HG02884 (cell line): ENCODE data around the gene WSCD2.

Source experiments
- ATAC-seq: cut with Tn5 transposase; IDR thresholded peaks from one replicate; pipeline ENCODE4 v1.9.1; 2021; ENCODE audit warnings: mild to moderate bottlenecking, moderate library complexity; ENCODE audit not compliant: unreplicated experiment

The WSCD2 gene

DNA sequence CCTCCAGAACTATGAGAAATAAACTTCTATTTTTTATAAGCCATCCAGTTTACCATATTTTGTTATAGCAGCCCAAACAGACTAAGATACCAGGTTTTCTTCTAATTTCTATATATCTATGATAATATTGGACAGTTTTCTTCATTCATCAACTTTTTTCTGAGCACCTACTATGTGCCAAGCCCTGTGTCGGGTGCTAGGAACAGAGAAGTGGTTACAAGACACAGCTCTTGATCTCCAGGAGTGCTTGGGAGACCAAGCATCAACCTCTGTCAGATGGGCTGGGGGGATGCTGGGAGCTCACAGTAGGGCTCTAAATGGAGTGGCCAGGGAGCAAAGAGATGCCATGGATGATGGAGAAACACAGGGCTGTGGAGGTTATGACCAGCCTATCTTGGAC, 2.9 kb upstream of the WSCD2 start:
- no peak for ATAC-seq

DNA sequence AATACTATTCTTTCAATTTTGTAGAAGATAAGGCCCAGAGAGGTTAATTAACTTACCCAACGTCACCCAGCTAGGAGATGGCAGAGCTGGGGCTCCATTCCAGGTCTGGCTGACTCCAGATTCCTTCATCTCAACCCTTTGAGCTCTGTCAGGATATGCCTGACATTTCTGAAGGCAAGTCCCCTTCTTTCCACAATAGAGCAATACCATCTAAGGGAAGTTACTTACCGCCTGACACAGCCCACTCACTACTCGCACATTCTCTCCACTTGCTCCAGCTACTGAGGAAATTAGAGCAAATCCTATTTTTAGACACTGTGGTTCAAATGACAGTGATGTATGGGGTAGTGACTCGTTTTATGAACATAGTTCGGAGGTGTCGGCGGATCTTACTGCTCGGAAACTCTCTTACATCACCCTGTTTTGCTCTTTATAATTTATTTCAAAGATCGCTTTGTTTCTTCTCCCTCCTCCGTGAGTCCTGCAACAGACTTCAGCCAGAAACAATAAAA, 2.0 kb upstream of the WSCD2 start:
- no peak for ATAC-seq

DNA sequence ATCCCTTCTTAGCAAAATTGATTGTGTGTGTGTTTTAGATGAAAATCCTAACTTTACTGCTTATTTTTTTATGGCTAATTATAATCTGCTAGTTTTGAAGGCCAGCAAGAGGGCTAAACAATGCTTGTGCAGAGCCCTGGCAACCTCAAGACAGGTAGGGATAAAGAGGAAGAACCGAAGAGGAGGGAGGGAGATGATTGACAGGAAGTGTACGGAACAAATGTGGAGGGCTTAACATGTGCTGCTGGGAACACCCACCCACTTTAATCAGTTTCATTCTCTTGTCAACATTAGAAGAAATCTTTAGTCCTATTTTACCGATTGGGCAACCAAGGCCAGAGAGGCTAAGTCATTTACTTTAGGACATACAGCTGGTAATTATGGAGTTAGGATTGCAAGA, 1.4 kb upstream of the WSCD2 start:
- no peak for ATAC-seq

DNA sequence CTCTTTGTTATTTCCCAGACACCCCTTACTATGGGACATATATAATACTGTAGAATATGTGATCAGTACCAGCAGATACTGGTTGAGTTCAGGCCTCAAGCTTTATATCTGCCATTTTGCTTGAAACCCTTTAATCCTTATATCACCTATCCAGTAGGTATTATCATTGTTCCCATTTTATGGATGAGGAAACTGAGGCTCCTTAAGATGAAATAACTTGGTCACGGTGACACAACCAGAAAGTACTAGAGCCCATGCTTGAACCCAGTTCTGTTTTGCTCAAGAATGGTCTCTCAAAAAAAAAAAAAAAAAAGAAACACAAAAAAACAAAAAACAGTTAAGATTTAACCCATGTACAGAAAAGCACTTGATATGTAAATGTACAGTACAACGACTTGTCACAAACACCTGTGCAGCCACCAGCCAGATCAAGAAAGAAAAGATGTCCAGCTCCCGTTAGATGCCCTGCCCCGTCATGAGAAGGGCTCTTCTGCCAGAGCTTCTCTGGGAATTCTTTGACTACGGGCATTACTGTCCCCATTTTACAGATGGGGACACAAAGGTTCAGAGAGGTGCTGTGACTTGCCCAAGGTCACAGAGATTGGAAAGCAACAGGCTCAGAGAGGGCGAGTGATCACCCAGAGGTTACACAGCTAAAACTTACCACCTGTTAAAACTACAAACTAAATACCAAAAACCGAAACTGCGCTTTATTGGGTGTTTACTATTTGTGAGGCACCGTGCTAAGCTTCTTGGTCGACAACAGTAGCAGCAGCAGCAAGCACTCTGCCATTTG, 669 bp upstream of the WSCD2 start:
- ATAC-seq, result no peak

DNA sequence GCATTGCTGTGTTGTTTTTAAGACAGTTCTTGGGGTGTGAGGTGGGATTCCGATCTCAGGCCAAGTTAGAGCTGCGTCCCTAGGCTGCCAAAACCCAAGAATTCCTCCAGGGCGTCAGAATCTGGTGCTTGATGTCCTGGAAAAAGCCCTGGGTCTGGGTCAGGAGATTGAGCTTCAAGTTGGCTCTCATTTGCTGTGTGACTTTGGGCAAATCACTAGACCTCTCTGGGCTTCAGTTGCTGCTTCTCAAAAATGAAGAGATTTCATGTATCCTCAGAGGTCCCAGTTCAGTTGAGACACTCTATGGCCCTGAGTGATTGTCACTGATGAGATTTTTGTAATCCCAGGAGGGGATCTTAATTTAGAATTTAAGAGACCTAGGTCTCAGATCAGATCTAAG, 1.9 kb downstream of the WSCD2 start:
- ATAC-seq, result no peak

DNA sequence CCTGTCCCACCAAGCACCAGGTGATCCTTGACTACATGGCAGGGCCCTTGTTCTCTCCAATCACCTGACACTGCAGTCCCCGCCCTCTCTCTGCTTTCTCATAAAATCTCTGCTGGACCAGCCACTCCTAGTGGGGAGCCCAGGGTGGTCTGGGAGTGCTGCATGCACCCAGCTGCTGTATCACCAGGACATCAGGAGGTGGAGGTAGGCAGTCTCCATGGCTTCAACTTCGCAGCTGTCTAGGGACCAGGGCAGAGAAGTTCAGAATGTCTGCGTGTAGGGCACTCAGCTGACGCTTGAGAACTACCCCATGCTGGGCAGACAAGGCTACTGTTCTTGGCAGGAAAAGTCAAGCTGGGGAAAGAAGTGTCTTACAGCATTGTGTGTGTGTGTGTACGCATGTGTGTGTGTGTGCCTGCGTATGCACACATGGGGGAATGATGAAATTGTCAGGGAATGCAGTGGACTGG, 2.6 kb downstream of the WSCD2 start:
- no peak for ATAC-seq

DNA sequence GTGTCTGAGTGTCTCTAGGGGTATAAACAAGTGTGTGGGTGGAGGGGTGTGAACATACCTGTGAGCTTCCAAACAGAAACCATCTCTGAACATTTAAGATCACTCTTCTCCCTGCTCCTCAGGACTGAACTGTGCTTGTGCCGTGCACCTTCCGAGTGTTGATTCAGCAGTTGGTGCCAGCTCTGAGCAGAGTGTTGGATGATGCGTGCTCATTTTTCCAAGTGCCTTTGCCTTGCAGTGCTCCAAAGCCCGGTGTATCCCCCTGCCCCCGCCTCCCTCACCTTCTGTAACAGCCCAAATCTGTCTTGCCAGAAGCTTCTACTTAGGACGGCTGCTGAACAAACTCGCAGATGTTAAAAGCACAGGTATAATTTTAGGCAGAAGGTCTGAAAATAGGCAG, 4.4 kb downstream of the WSCD2 start:
- no peak for ATAC-seq

DNA sequence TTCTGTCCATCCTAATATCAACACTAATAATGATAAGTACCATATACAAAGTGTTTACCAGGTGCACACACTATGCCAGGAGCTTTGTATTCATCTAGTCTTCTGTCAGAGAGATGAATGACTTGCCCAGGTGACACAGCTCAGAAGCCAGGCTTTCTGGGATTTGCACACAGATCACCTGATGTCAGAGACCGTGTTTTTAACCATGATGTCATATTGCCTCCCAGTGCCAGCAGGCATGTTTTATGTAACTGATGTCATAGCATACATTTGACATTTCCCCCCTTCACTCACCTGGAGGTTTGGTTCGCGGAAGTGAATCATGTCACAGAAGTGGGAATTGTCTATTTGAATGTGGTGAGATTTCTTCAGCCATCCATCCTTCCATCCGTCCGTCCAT, 5.7 kb downstream of the WSCD2 start:
- ATAC-seq, result no peak

DNA sequence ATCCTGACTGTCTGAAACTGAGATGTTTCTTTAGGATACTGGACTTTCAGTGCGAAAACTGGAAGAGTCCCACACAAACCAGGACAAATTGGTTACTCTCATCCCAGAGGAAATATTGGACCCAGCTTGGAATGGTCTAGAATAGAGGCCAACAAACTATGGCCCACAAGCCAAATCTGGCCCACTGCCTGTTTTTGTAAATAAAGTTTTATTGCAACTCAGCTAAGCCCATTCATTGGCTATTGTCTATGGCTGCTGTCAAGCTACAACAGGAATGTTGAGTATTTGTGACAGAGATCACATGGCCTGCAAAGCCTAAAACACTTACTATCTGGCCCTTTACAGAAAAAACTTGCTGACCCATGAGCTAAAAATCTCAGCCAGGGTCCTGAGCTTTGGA, 6.5 kb downstream of the WSCD2 start:
- ATAC-seq, result no peak

DNA sequence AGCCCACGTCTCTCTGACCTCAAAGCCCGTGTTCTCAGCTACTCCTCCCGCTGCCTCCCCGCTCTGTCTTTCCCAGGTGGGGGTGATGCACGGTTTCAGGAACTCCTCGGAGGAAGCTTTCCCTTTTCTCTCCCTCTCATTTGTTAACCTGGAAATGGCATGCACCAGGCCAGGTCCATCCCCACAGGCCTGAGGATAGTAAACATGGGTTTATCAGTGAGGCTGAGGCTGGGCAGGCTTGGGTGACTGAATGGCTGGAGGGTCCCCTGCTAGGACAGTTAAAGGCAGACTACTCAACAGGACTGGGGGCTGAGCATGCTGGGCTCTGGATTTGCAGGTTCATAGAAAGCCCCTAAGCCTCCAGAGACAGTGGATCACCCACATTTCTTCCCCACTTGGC, 7.6 kb downstream of the WSCD2 start:
- no peak for ATAC-seq

DNA sequence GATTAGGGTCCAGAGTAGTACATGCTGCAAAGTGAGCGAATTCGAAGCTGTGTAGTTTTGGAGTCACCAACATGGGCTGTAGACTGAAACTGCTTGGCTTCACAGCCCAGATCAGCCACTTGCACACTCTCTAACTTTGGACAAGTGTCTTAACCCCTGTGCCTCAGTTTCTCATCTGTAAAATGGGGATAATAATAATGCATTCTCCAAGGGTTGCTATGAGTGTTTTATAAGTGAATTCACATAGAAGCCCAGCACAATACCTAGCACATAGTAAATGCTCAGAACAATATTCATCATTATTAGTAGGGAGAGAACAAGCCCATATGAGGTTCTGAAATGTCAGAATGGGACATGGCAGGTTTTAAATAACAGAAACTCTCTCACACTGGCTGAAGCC, 10.4 kb downstream of the WSCD2 start:
- no peak for ATAC-seq

DNA sequence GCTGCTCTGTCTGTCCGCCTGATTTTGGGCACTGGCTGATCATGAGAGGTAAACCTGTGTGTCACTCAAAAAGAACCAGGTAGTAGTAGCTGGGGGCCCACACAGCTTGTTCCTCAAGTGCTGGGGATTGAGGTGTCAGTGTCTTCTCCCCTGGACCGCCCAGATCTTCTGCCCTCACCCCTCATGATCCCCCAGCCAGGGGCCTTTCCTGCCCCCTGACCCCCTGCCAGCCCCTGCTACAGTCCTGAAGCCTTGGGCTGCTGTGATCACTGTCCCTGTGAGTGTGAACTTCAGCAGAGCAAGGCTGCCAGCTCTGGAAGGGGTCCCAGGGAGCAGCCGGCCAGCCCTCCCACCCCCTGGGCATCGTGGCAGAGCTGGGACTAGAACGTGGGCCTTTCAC, 11.4 kb downstream of the WSCD2 start:
- ATAC-seq, result no peak

DNA sequence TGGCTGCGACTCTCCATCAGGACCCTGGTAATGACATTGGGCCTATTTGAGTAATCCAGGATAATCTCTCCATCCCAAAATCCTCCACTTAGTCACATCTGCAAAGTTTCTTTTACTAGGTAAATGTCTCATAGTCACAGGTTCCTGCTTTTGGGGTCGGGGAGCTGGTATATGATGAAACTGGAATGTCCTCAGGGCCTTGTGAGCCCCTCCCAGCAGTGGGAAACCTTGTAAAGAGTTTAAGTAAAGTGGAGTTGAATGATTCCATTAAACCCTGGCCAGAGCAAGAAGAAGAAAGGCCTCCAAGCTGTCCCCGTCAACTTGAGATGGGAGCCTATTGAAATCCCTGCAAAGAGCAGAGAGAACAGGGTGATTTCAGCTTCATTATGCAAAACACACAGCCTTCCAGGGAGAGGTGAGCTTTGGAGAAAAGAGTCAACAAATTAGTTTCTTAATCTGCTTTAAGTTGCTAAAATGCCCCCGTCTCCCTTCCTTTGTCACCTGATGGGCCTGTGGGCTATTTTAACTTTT, 12.6 kb downstream of the WSCD2 start:
- no peak for ATAC-seq

DNA sequence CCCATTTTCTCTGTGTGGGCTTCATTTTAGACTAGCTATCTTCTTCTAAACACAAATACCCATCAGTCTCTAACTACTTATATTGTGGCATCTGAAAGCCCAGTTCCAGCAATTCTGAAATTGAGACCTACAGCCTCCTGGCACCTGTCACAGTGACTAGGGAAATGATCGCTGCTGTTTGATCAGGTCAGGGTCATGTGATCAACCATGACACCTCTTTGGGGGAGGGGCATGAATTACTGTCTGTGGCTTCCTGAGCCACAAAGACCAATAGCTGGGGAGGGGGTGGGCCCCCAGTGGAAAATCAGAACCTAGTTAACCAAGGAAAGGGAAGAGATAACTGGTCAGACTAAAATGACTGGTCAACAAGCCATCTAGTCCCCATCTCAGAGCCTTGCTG, 14.1 kb downstream of the WSCD2 start:
- ATAC-seq, result no peak

DNA sequence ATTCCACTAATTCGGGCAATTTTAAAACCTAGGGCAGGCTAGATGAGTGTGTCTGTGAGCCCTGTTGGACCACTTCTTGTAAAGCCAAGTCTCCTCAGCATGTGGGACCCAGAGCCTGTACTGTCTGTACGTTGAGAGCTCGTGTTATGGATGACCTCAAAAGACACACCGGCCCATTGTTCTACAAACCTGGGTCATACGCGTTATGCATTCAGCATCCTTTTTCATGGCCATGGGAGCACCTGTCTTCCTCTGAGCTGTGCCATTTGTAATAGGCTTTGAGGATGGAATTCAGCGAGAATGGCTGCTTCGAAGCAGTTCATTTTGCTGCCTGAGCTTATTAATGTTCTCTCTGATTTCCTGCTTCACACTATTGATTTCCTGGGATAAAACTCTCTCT, 15.0 kb downstream of the WSCD2 start:
- no peak for ATAC-seq

DNA sequence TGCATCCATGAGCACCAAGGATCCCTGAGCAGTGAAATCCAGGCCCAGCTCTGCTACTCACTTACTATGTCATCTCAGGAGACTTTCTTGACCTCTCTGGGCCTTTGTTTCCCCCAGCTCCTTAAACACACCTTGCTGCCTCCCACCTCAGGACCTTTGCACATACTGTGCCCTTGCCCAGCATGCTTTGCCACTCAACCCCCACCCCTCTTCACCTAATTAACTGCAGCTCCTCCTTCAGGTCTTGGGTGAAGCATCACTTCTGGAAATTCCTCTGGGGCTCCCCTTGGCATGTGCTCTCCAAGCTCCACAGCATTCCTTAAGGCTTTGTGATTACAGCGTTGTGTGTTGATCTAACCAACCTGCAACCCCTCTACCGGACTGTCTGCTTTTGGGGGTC, 15.9 kb downstream of the WSCD2 start:
- ATAC-seq, result no peak

DNA sequence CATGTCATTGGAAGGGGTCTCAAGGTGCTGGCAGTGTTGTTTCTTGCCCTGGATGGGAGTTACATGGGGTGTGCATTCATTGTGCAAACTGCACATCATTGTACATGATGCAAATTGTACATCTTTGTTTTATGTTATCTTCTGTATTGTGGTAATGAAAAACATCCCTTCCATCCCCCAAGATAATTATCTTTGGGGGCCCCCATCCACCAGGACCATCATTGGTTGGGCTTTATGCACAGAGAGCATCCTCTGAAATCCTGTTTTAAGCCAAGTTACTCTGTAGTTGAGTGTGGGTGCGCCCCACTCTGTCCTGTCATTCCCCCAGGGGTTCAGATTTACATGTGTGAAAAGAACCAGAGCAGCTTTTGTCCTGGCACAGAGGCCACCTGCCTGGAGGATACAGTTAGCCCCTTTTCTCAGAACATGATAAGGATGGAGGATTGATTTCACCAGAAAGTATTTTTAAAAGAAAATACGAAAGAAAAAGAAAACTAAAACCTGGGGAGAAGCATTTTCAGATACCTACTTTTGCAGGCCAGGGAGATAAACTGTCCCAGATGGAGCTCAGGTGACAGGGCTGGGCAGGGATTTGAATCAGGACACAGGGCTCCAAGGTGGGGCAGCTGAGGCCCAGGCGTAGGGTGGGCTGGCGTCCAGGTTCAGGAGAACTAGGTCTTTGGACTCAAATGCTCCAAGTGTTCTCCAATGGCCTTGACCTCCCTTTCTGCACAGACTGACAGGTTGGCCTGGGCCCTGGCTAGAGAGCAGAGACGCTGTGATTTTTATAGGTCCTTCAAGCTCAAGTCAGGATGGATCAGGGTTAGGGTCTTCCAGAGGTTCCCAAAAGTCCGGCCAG, 17.2 kb downstream of the WSCD2 start:
- no peak for ATAC-seq

DNA sequence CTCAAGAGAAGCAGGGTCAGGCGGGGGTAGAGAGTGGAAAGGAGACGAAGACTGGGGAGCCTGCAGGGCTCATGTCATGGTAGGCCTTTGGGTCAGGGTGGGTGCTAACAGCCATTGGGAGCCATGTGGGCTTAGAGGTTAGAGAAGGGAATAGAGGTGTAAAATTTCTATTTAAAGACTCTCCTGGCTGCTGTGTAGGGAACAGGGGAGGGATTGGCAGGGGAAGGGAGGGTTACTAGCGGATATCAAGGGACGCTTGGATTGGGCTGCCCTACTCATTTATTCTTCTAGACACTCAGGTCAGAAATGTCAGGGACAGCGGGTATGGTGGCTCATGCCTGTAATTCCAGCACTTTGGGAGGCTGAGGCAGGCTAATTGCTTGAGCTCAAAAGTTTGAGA, 18.2 kb downstream of the WSCD2 start:
- no peak for ATAC-seq

DNA sequence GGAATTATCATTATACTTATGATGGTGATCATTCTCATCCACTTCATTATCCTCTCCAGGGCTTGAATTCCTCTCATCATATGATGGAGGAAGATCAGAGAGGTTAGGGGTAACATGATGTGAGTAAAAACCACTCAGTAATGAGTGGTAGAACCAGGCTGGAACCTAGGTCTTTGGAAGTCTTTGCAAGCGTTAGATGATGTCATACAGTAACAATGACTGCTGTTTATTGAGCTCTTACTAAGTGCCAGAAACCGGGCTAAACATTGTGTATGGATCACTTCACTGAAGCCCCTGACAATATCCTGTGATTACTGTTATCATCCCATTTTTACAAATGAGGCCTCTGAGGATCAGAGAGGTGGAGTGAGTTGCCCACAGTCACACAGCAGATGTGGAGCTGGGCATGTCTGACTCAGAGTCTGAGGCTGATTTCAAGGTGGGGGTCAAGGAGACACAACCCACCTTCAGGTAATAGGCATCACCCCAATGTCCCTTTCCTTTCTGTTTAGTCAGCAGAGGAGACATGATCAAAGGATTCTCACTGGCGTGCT, 19.5 kb downstream of the WSCD2 start:
- ATAC-seq, result no peak

DNA sequence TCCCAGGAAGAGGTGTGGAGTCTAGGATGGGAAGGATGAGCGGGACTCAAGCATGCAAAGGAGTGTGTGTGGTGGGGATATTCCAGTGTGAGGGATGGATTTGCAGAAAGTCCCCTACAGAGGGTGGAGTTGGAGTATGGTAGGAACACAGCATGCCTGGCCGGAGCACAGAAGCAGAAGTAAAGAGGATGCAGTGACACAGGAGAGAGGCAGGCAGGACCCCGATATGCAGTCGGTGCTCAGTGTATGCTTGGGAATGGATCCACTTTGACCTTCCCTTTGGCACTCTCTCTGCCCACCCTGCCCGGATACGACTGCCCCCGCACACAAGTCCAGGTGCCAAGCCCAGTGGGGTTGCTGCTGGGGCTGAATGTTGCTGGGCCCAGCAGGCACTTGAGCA, 21.3 kb downstream of the WSCD2 start:
- ATAC-seq, result no peak

DNA sequence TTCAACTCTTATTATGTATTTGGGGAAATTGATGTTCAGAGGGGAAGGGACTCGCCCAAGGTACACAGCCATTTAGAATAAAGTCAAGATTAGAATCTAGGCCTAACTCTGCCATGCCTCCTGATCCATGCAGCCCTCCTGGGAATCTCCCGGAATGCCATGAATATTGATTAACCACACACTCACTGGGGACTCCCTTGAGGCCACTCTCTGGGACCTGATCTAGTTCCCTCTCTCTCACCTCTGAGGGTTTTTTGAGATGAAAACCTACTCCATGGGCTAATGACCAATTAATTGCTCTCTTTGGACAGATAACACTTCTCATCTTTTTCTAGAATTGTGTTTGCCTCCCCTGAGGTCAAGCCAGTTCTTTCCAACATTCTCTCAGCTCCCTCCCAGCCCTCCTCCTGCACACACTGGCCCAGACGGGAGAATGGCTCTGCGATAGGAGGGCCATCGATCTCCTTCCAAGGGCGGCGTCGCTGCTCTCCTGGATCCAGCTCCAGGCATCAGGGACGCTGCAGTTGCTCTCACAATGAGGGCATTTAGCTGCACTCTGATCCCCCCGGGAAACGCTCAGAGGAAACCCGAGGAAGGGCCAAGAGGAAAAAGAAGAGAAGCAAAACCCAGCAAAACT, 22.6 kb downstream of the WSCD2 start:
- no peak for ATAC-seq
